OCI-LY7 (cell line): Measurements from ENCODE around the gene CXCL8. TPM values are rescaled to one million over a fixed set of nuclear protein-coding genes. Genes with fewer than 3 reads are reported as not detected.

Source experiments
- BruUV-seq: library from RNA; stranded (reverse); fragments of 400-500 nt; replicated peaks from 2 replicates; lab custom pipeline; 2021; lab: Mats Ljungman, UMichigan
- CTCF ChIA-PET: fragments of 300-600 bp; sonication (Branson Sonifier 250); formaldehyde crosslinking; loops from one replicate; lab custom pipeline; 2022; ENCODE audit warnings: antibody characterized with exemption; ENCODE audit not compliant: unreplicated experiment; lab: Charles Lee
- POLR2A ChIA-PET: fragments of 300-600 bp; sonication (Branson Sonifier 250); formaldehyde crosslinking; loops from one replicate; lab custom pipeline; 2022; ENCODE audit warnings: antibody characterized with exemption; lab: Charles Lee
- DNase-seq: peaks from one replicate; pipeline ENCODE4 v3.0.0-alpha.2; 2015; ENCODE audit warnings: low spot score
- H2AFZ ChIP-seq: fragments of 200-600 bp; sonication (generic), shearing (Covaris generic); 2 replicates; pipeline ENCODE4 v1.6.1; 2014; ENCODE audit warnings: mild to moderate bottlenecking, antibody characterized with exemption, low read length, moderate library complexity
- H3K27ac ChIP-seq: fragments of 200-600 bp; sonication (generic); 2 replicates; pipeline ENCODE4 v1.5.1; 2014; ENCODE audit warnings: mixed run types, low read depth, mild to moderate bottlenecking, moderate library complexity, low read length, inconsistent platforms; ENCODE audit not compliant: poor library complexity, severe bottlenecking
- H3K36me3 ChIP-seq: fragments of 200-600 bp; sonication (generic); 2 replicates; pipeline ENCODE4 v1.6.1; 2014; ENCODE audit warnings: mild to moderate bottlenecking, antibody characterized with exemption, low read length, moderate library complexity, mixed read lengths; ENCODE audit not compliant: insufficient read depth
- H3K4me1 ChIP-seq: fragments of 200-600 bp; sonication (generic); 2 replicates; pipeline ENCODE4 v1.5.1; 2014; ENCODE audit warnings: mild to moderate bottlenecking, low read length; ENCODE audit not compliant: insufficient read depth, poor library complexity, severe bottlenecking
- H3K4me2 ChIP-seq: fragments of 200-600 bp; sonication (generic); 2 replicates; pipeline ENCODE4 v1.6.1; 2014; ENCODE audit warnings: mild to moderate bottlenecking, low read length
- H3K4me3 ChIP-seq: fragments of 200-600 bp; sonication (generic); 2 replicates; pipeline ENCODE4 v1.5.1; 2014; ENCODE audit warnings: mild to moderate bottlenecking, low read depth, low read length; ENCODE audit not compliant: poor library complexity, severe bottlenecking
- H3K79me2 ChIP-seq: fragments of 200-600 bp; sonication (generic); 2 replicates; pipeline ENCODE4 v1.6.1; 2016; ENCODE audit warnings: low read depth, mild to moderate bottlenecking, low read length, moderate library complexity, mixed read lengths; ENCODE audit not compliant: insufficient read depth
- H3K9me2 ChIP-seq: fragments of 200-600 bp; sonication (generic); 2 replicates; pipeline ENCODE4 v1.6.1; 2016; ENCODE audit warnings: mild to moderate bottlenecking, low read length, mixed read lengths; ENCODE audit not compliant: insufficient read depth
- H3K9me3 ChIP-seq: fragments of 200-600 bp; sonication (generic); 2 replicates; pipeline ENCODE4 v1.6.1; 2014; ENCODE audit warnings: mild to moderate bottlenecking, mixed run types, low read length, mixed read lengths
- H4K20me1 ChIP-seq: fragments of 200-600 bp; sonication (generic); 2 replicates; pipeline ENCODE4 v1.6.1; 2014; ENCODE audit warnings: mild to moderate bottlenecking, antibody characterized with exemption, low read length, moderate library complexity, mixed read lengths; ENCODE audit not compliant: insufficient read depth
- CTCF ChIP-seq: fragments of 200-600 bp; sonication (generic); conservative IDR thresholded peaks from 2 replicates; pipeline ENCODE4 v1.5.1; 2014; ENCODE audit warnings: mild to moderate bottlenecking, antibody characterized with exemption, low read length, moderate library complexity, mixed read lengths
- EZH2phosphoT487 ChIP-seq: fragments of 200-600 bp; sonication (generic); IDR thresholded peaks from 2 replicates; pipeline ENCODE4 v1.6.1; 2018; ENCODE audit warnings: low read depth, borderline replicate concordance, mild to moderate bottlenecking, mixed run types, antibody characterized with exemption, low read length, moderate library complexity, mixed read lengths
- intact Hi-C: fragments of 100-400 bp; cut with micrococcal nuclease; formaldehyde crosslinking; loops from one replicate; pipeline ENCODE4 v1.10.0; 2022; ENCODE audit not compliant: unreplicated experiment
- total RNA-seq, 2 experiments: library from RNA; depleted of rRNA in 1 of 2; stranded (reverse); fragments of >200 nt in 1 of 2; shearing (Covaris generic) in 1 of 2; gene quantifications; 2 replicates each; pipeline ENCODE4 v1.2.3, GENCODE V29; 2014 to 2022

Gene CXCL8
- total RNA-seq, 2 experiments from 2014 or later = not detected

- Histone ChIP-seq H3K36me3 (no peaks in the 10 kb centered on the region), H3K79me2 (no peaks in the 10 kb centered on the region), H3K4me2 (no peak overlapping the region), H2AFZ (no peak overlapping the region), H3K9me2 (no peaks in the 10 kb centered on the region), H3K27ac (no peak overlapping the region), H4K20me1 (no peaks in the 10 kb centered on the region), H3K4me1 (no peaks in the 10 kb centered on the region), H3K4me3 (no peak overlapping the region), H3K9me3 (no peaks in the 10 kb centered on the region)
- DNase-seq = no peak
- BruUV-seq = no TSS peak
- ChIA-PET CTCF (no interaction called here), POLR2A (interaction anchor here (0.6 to 1.7 kb wide), 5 partner anchors 10 to 1745 kb away, joined by 3 to 4 read pairs (median 3); no protein-coding TSS in a partner anchor)
- no peak for TF ChIP-seq CTCF
- no peak for TF ChIP-seq EZH2phosphoT487
- intact Hi-C loops = no loop called here
Observed at GRCh38 chr4:73711989-73712388, 28.4 kb upstream of the CXCL8 start.

- no peak for DNase-seq
- no peaks in the 10 kb centered on the region for H3K9me3 ChIP-seq
- POLR2A ChIA-PET = interaction anchor here (0.8 kb wide), 1 partner anchor 15 kb away, joined by 6 read pairs; no protein-coding TSS in a partner anchor
- BruUV-seq = no TSS peak
- intact Hi-C loops = no loop called here
- no peak overlapping the region for H3K4me3 ChIP-seq
- no peaks in the 10 kb centered on the region for H3K4me1 ChIP-seq
- TF ChIP-seq CTCF (no peak), EZH2phosphoT487 (no peak)
- H3K36me3 ChIP-seq = no peaks in the 10 kb centered on the region
- H3K27ac ChIP-seq = no peak overlapping the region
- CTCF ChIA-PET = no interaction called here
- no peaks in the 10 kb centered on the region for H3K79me2 ChIP-seq
- H4K20me1 ChIP-seq = no peaks in the 10 kb centered on the region
- H3K9me2 ChIP-seq = no peaks in the 10 kb centered on the region
- no peak overlapping the region for H3K4me2 ChIP-seq
- H2AFZ ChIP-seq = no peak overlapping the region
Observed at GRCh38 chr4:73713650-73714049, 26.7 kb upstream of the CXCL8 start.

- H3K4me1 ChIP-seq = no peaks in the 10 kb centered on the region
- POLR2A ChIA-PET = no interaction called here
- H3K4me2 ChIP-seq = no peak overlapping the region
- H2AFZ ChIP-seq = no peak overlapping the region
- no peaks in the 10 kb centered on the region for H3K9me3 ChIP-seq
- no peaks in the 10 kb centered on the region for H3K79me2 ChIP-seq
- intact Hi-C loops = no loop called here
- H3K36me3 ChIP-seq = no peaks in the 10 kb centered on the region
- TF ChIP-seq CTCF (no peak), EZH2phosphoT487 (no peak)
- no peak overlapping the region for H3K4me3 ChIP-seq
- no peak overlapping the region for H3K27ac ChIP-seq
- no peak for DNase-seq
- no peaks in the 10 kb centered on the region for H3K9me2 ChIP-seq
- BruUV-seq = no TSS peak
- H4K20me1 ChIP-seq = no peaks in the 10 kb centered on the region
- CTCF ChIA-PET = no interaction called here
Observed at GRCh38 chr4:73714647-73715046, 25.7 kb upstream of the CXCL8 start.
